ENCODE measurements around the gene HSPA6. TPM values are rescaled to one million over a fixed set of nuclear protein-coding genes. Genes with fewer than 3 reads are reported as not detected.
"Not testable (repeated sequence)": the region's sequence is repeated elsewhere in the genome, so short reads cannot be mapped to it uniquely, and the experiment has no call there.

Gene HSPA6
- not detected for polyA plus RNA-seq (2013, experiment 1 of 2)
- polyA plus RNA-seq (2013, experiment 2 of 2): not detected

DNA sequence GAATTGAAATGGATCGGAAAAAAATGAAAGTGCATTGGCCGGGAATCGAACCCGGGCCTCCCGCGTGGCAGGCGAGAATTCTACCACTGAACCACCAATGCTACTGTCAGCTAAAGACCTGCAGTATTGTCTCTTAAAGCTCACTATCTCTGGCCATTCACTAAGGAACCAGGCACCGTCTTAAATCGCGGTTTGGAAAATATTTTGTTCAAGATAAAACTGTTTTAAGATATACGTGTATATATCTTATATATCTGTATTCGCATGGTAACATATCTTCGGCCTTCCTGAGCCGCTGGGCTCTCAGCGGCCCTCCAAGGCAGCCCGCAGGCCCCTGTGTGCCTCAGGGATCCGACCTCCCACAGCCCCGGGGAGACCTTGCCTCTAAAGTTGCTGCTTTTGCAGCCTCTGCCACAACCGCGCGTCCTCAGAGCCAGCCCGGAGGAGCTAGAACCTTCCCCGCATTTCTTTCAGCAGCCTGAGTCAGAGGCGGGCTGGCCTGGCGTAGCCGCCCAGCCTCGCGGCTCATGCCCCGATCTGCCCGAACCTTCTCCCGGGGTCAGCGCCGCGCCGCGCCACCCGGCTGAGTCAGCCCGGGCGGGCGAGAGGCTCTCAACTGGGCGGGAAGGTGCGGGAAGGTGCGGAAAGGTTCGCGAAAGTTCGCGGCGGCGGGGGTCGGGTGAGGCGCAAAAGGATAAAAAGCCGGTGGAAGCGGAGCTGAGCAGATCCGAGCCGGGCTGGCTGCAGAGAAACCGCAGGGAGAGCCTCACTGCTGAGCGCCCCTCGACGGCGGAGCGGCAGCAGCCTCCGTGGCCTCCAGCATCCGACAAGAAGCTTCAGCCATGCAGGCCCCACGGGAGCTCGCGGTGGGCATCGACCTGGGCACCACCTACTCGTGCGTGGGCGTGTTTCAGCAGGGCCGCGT is at the start of gene HSPA6:
Gene HSPA6 (plus strand): TSS at position 724 of the 925 bp plus-strand sequence. CDS start 119 bp downstream, at position 843.
- under 1% methylated on average over 55 of the region's 72 CpGs for WGBS

GRCh38 chr1:161477711-161478110 is 46.6 kb upstream of the HSPA6 start:
- not testable (repeated sequence) for H3K36me3 ChIP-seq (ENCODE audit: insufficient read depth, low read length)
- peaks cover 29% of the 10 kb centered on the region for H3K27me3 ChIP-seq (ENCODE audit: insufficient read depth, low read length)
- no CpG with 5 or more reads among the region's 1 CpG for WGBS

More for the DNA sequence above, at the start of gene HSPA6:
- not testable (repeated sequence) for H3K9me3 ChIP-seq (ENCODE audit: insufficient read depth, low read depth, low read length); H3K36me3 ChIP-seq (ENCODE audit: insufficient read depth, low read length); H3K27ac ChIP-seq (ENCODE audit: low read depth, low read length); H3K4me1 ChIP-seq (ENCODE audit: insufficient read depth, low read length)
- H3K9ac ChIP-seq (ENCODE audit: low read depth, low read length): peak within 1 kb of the TSS; percentile 73
- peaks cover 40% of the 10 kb centered on the region for H3K27me3 ChIP-seq (ENCODE audit: insufficient read depth, low read length)
- H3K4me3 ChIP-seq (ENCODE audit: low read length): peak within 1 kb of the TSS; percentile 92

DNA sequence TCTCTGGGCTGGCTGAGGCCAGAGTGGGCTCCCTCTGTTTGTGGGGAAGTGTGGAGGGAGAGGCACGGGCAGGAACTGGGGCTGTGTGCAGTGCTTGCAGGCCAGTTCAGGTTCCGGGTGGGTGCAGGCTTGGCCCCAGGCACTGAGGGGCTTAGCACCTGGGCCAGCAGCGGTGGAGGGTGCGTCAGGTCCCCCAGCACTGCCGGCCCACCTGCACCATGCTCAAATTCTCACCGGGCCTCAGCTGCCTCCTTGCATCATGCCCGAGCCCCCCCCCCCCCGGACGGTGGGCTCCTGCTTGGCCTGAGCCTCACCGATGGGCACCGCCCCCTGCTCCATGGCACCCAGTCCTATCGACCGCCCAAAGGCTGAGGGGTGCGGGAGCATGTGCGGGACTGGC is 45.4 kb upstream of the HSPA6 start:
- H3K4me1 ChIP-seq (ENCODE audit: insufficient read depth, low read length): no peaks in the 10 kb centered on the region
- H3K4me3 ChIP-seq (ENCODE audit: low read length): no peak overlapping the region
- H3K9me3 ChIP-seq (ENCODE audit: insufficient read depth, low read depth, low read length): peaks cover 5% of the 10 kb centered on the region; the same call in 1 of the 2 replicates
- H3K27me3 ChIP-seq (ENCODE audit: insufficient read depth, low read length): peaks cover 27% of the 10 kb centered on the region
- no peak overlapping the region for H3K9ac ChIP-seq (ENCODE audit: low read depth, low read length)
- no peak overlapping the region for H3K27ac ChIP-seq (ENCODE audit: low read depth, low read length)
- no peaks in the 10 kb centered on the region for H3K36me3 ChIP-seq (ENCODE audit: insufficient read depth, low read length)
- 93% methylated on average over 15 of the region's 15 CpGs for WGBS

More at GRCh38 chr1:161477711-161478110, 46.6 kb upstream of the HSPA6 start:
- H3K9me3 ChIP-seq (ENCODE audit: insufficient read depth, low read depth, low read length); H3K4me1 ChIP-seq (ENCODE audit: insufficient read depth, low read length); H3K27ac ChIP-seq (ENCODE audit: low read depth, low read length); H3K9ac ChIP-seq (ENCODE audit: low read depth, low read length); H3K4me3 ChIP-seq (ENCODE audit: low read length): not testable (repeated sequence)

- H3K4me1 ChIP-seq (ENCODE audit: insufficient read depth, low read length): no peaks in the 10 kb centered on the region
- no peak overlapping the region for H3K27ac ChIP-seq (ENCODE audit: low read depth, low read length)
- H3K36me3 ChIP-seq (ENCODE audit: insufficient read depth, low read length): no peaks in the 10 kb centered on the region
- WGBS: 81% methylated on average over 20 of the region's 20 CpGs
- H3K9ac ChIP-seq (ENCODE audit: low read depth, low read length): no peak overlapping the region
- H3K27me3 ChIP-seq (ENCODE audit: insufficient read depth, low read length): peaks cover 22% of the 10 kb centered on the region
- peaks cover 2% of the 10 kb centered on the region; the same call in 1 of the 2 replicates for H3K9me3 ChIP-seq (ENCODE audit: insufficient read depth, low read depth, low read length)
- H3K4me3 ChIP-seq (ENCODE audit: low read length): no peak overlapping the region
Measured at GRCh38 chr1:161480381-161481035, 43.8 kb upstream of the HSPA6 start.

GRCh38 chr1:161481624-161482392 is 42.5 kb upstream of the HSPA6 start:
- H3K9ac ChIP-seq (ENCODE audit: low read depth, low read length): no peak overlapping the region
- peaks cover 22% of the 10 kb centered on the region for H3K27me3 ChIP-seq (ENCODE audit: insufficient read depth, low read length)
- no peaks in the 10 kb centered on the region for H3K36me3 ChIP-seq (ENCODE audit: insufficient read depth, low read length)
- WGBS: 83% methylated on average over 13 of the region's 13 CpGs
- H3K4me1 ChIP-seq (ENCODE audit: insufficient read depth, low read length): no peaks in the 10 kb centered on the region
- no peak overlapping the region for H3K4me3 ChIP-seq (ENCODE audit: low read length)
- no peaks in the 10 kb centered on the region for H3K9me3 ChIP-seq (ENCODE audit: insufficient read depth, low read depth, low read length)
- no peak overlapping the region for H3K27ac ChIP-seq (ENCODE audit: low read depth, low read length)

GRCh38 chr1:161482610-161483009 is 41.7 kb upstream of the HSPA6 start:
- no peak overlapping the region for H3K9ac ChIP-seq (ENCODE audit: low read depth, low read length)
- H3K4me1 ChIP-seq (ENCODE audit: insufficient read depth, low read length): no peaks in the 10 kb centered on the region
- H3K27ac ChIP-seq (ENCODE audit: low read depth, low read length): no peak overlapping the region
- 91% methylated on average over 6 of the region's 6 CpGs for WGBS
- no peak overlapping the region for H3K4me3 ChIP-seq (ENCODE audit: low read length)
- peaks cover 22% of the 10 kb centered on the region for H3K27me3 ChIP-seq (ENCODE audit: insufficient read depth, low read length)
- H3K9me3 ChIP-seq (ENCODE audit: insufficient read depth, low read depth, low read length): no peaks in the 10 kb centered on the region
- no peaks in the 10 kb centered on the region for H3K36me3 ChIP-seq (ENCODE audit: insufficient read depth, low read length)

- Histone ChIP-seq H3K27ac (ENCODE audit: low read depth, low read length) (no peak overlapping the region), H3K9ac (ENCODE audit: low read depth, low read length) (no peak overlapping the region), H3K9me3 (ENCODE audit: insufficient read depth, low read depth, low read length) (no peaks in the 10 kb centered on the region), H3K4me1 (ENCODE audit: insufficient read depth, low read length) (no peaks in the 10 kb centered on the region), H3K27me3 (ENCODE audit: insufficient read depth, low read length) (peaks cover 22% of the 10 kb centered on the region), H3K36me3 (ENCODE audit: insufficient read depth, low read length) (no peaks in the 10 kb centered on the region), H3K4me3 (ENCODE audit: low read length) (no peak overlapping the region)
- 73% methylated on average over 3 of the region's 3 CpGs for WGBS
Measured at GRCh38 chr1:161483361-161483760, 41.0 kb upstream of the HSPA6 start.

DNA sequence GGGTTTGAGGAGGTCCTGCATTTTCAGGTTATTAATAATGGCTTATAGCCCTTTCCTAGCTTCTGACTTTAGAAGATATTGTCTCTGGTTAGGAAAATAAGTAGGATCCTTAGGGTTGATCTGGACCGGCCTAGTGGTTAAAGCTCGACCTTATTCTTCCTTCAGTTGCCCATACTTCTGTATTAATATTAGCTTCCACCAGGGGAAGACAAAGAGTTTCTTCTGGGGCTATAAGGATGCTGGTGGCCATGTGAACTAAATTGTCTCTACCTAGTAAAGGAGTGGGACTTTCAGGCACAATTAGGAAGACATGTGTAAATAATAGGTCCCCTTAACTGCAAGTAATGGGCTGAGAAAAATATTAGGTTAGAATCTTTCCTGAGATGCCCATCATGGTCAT is 39.7 kb upstream of the HSPA6 start:
- Histone ChIP-seq H3K9me3 (ENCODE audit: insufficient read depth, low read depth, low read length) (no peaks in the 10 kb centered on the region), H3K9ac (ENCODE audit: low read depth, low read length) (no peak overlapping the region), H3K4me1 (ENCODE audit: insufficient read depth, low read length) (no peaks in the 10 kb centered on the region), H3K4me3 (ENCODE audit: low read length) (no peak overlapping the region), H3K27ac (ENCODE audit: low read depth, low read length) (no peak overlapping the region), H3K36me3 (ENCODE audit: insufficient read depth, low read length) (no peaks in the 10 kb centered on the region), H3K27me3 (ENCODE audit: insufficient read depth, low read length) (peaks cover 25% of the 10 kb centered on the region)
- no CpG with 5 or more reads among the region's 2 CpGs for WGBS

DNA sequence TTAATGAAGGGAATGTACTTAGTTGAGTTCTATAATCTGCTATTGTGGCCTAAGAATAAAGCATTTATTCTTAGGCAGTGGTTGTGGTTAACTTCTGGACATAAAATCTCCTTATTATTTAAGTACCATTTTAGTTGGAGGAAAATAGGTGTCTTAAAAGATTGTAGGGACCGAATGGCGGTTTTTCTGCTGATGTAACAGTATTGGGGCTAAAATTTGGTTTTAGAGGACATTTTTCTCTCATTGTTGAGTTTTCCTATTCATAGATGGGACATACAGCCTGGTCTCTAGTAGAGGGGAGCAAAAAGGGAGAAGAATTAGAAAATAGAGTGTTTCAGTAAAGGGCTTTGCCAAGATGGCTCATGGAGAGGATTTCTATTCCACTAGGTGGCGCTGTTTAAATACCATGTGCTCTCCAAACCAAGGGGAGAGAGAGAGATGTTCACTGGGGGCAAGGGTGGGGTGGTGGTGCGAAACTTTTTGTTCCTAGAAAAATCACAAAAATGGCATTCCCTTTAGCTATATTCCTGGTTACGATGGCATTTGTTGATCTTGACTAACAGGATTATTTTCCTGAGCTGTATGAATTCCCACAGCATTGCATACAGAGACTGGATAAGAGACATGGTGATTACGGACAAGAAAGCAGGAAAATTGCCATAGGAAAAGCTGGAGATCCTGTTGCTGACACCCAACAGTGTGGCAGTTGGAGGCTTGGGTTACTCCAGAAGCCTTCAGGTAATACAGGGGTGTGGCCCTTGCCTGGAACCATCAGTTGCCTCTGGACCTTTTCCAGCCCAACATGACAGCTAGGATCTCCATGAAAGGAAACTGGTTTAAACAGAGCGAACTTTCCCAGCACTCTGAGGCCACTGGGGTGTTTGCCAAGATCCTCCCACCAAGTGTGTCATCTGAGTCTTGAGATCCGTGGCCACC is 37.3 kb upstream of the HSPA6 start:
- 58% methylated on average over 8 of the region's 8 CpGs for WGBS
- H3K27ac ChIP-seq (ENCODE audit: low read depth, low read length): no peak overlapping the region

GRCh38 chr1:161491472-161491871 is 32.9 kb upstream of the HSPA6 start:
- Histone ChIP-seq H3K9me3 (ENCODE audit: insufficient read depth, low read depth, low read length) (no peaks in the 10 kb centered on the region), H3K27me3 (ENCODE audit: insufficient read depth, low read length) (peaks cover 7% of the 10 kb centered on the region), H3K36me3 (ENCODE audit: insufficient read depth, low read length) (no peaks in the 10 kb centered on the region), H3K4me3 (ENCODE audit: low read length) (no peak overlapping the region), H3K4me1 (ENCODE audit: insufficient read depth, low read length) (no peaks in the 10 kb centered on the region), H3K27ac (ENCODE audit: low read depth, low read length) (no peak overlapping the region), H3K9ac (ENCODE audit: low read depth, low read length) (no peak overlapping the region)
- 88% methylated on average over 5 of the region's 5 CpGs for WGBS

More for the DNA sequence above, 37.3 kb upstream of the HSPA6 start:
- Histone ChIP-seq H3K36me3 (ENCODE audit: insufficient read depth, low read length) (no peaks in the 10 kb centered on the region), H3K27me3 (ENCODE audit: insufficient read depth, low read length) (peaks cover 17% of the 10 kb centered on the region), H3K4me1 (ENCODE audit: insufficient read depth, low read length) (no peaks in the 10 kb centered on the region), H3K4me3 (ENCODE audit: low read length) (no peak overlapping the region), H3K9ac (ENCODE audit: low read depth, low read length) (no peak overlapping the region), H3K9me3 (ENCODE audit: insufficient read depth, low read depth, low read length) (no peaks in the 10 kb centered on the region)

Measured in HUES64 (cell line).